Measurements from ENCODE around the gene RPS6KB2. TPM values are rescaled to one million over a fixed set of nuclear protein-coding genes. Genes with fewer than 3 reads are reported as not detected.

Gene RPS6KB2
- total and polyA plus RNA-seq, 9 of the 15 experiments (the other 6 are each of a cell fraction or from before 2014, with no cell fraction given) = 0.42 to 122 (median 82.6) TPM

- no peak for TF ChIP-seq ELK3 (CRISPR knock-in tag; IDR thresholded peaks at IDR 0.05)
- no peak for TF ChIP-seq ZNF507 (tag; conservative IDR thresholded peaks at IDR 0.05)
- TF ChIP-seq HMGXB4 (CRISPR knock-in tag; IDR thresholded peaks at IDR 0.05) = peak; percentile 99
- peak; percentile 100 for TF ChIP-seq FOXP1 (CRISPR knock-in tag; IDR thresholded peaks at IDR 0.05)
- TF ChIP-seq BACH1 (tag; IDR thresholded peaks at IDR 0.05) = no peak
- 0 out of 2 replicates have a peak, but pooled peaks have one; percentile 40 for TF ChIP-seq GTF2F1 (IDR thresholded peaks at IDR 0.05; ENCODE audit: low read depth, low read length)
- TF ChIP-seq ZNF408 (CRISPR knock-in tag; IDR thresholded peaks at IDR 0.05; ENCODE audit: low read depth) = no peak
- peak; percentile 81 for TF ChIP-seq POLR2A (conservative IDR thresholded peaks at IDR 0.05)
- TF ChIP-seq DIDO1 (tag; IDR thresholded peaks at IDR 0.05; ENCODE audit: low read depth) = no peak
- TF ChIP-seq, protein P1, sequence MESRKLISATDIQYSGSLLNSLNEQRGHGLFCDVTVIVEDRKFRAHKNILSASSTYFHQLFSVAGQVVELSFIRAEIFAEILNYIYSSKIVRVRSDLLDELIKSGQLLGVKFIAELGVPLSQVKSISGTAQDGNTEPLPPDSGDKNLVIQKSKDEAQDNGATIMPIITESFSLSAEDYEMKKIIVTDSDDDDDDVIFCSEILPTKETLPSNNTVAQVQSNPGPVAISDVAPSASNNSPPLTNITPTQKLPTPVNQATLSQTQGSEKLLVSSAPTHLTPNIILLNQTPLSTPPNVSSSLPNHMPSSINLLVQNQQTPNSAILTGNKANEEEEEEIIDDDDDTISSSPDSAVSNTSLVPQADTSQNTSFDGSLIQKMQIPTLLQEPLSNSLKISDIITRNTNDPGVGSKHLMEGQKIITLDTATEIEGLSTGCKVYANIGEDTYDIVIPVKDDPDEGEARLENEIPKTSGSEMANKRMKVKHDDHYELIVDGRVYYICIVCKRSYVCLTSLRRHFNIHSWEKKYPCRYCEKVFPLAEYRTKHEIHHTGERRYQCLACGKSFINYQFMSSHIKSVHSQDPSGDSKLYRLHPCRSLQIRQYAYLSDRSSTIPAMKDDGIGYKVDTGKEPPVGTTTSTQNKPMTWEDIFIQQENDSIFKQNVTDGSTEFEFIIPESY (CRISPR knock-in tag; IDR thresholded peaks at IDR 0.05) = peak; percentile 97
- TF ChIP-seq RBFOX2 (IDR thresholded peaks at IDR 0.05; ENCODE audit: low read depth, low read length) = peak; percentile 84
- TF ChIP-seq ZNF830 (CRISPR knock-in tag; IDR thresholded peaks at IDR 0.05) = peak; percentile 28; the same call in 1 of the 2 replicates
- TF ChIP-seq FOS (IDR thresholded peaks at IDR 0.05; ENCODE audit: extremely low read depth, insufficient read length) = peak; percentile 66
- 0 out of 2 replicates have a peak, but pooled peaks have one; percentile 66 for TF ChIP-seq KLF13 (tag; IDR thresholded peaks at IDR 0.05; ENCODE audit: borderline replicate concordance, low read depth)
- no peak for TF ChIP-seq ZNF165 (CRISPR knock-in tag; IDR thresholded peaks at IDR 0.05; ENCODE audit: borderline replicate concordance)
- no peak for TF ChIP-seq NCOR1 (IDR thresholded peaks at IDR 0.05)
- no peak for TF ChIP-seq TRIM24 (IDR thresholded peaks at IDR 0.05)
- peak; percentile 84; the same call in 1 of the 2 replicates for TF ChIP-seq HDAC2 (IDR thresholded peaks at IDR 0.05)
- no peak for TF ChIP-seq CREBBP (IDR thresholded peaks at IDR 0.05; ENCODE audit: low read depth, low read length)
- TF ChIP-seq ZNF253 (CRISPR knock-in tag; conservative IDR thresholded peaks at IDR 0.05) = no peak
- TF ChIP-seq CEBPG (CRISPR knock-in tag; IDR thresholded peaks at IDR 0.05) = peak; percentile 78
- no peak for TF ChIP-seq CEBPG (tag; conservative IDR thresholded peaks at IDR 0.05 in 1 of 2, IDR thresholded peaks at IDR 0.05 in 1 of 2)
- TF ChIP-seq ZFPM2 (CRISPR knock-in tag; IDR thresholded peaks at IDR 0.05) = no peak
- TF ChIP-seq KDM5B (IDR thresholded peaks at IDR 0.05; ENCODE audit: insufficient replicate concordance, low read depth, low read length) = peak; percentile 30
- TF ChIP-seq, protein P2, sequence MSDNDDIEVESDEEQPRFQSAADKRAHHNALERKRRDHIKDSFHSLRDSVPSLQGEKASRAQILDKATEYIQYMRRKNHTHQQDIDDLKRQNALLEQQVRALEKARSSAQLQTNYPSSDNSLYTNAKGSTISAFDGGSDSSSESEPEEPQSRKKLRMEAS (CRISPR knock-in tag; IDR thresholded peaks at IDR 0.05) = peak; percentile 100
Measured at GRCh38 chr11:67482827-67483798, 54.8 kb downstream of the RPS6KB2 start, which contains the start of gene AIP (continued).

Data from K562 (cell line).